PC-3 (cell line): ENCODE data around the gene AIFM1. TPM values are rescaled to one million over a fixed set of nuclear protein-coding genes. Genes with fewer than 3 reads are reported as not detected.

Experiments
- ATAC-seq: fragments of 200-7000 bp; cut with Tn5 transposase; 2 replicates; pipeline ENCODE4 v1.9.1; 2020; ENCODE audit warnings: mild to moderate bottlenecking, moderate library complexity
- BruUV-seq: library from RNA; stranded (reverse); fragments of 400-500 nt; replicated peaks from 2 replicates; lab custom pipeline; 2021; lab: Mats Ljungman, UMichigan
- CTCF ChIA-PET: fragments of 300-600 bp; sonication (Branson Sonifier 250); formaldehyde crosslinking; loops from one replicate; lab custom pipeline; 2022; ENCODE audit warnings: antibody characterized with exemption; lab: Charles Lee
- POLR2A ChIA-PET: fragments of 300-600 bp; sonication (Branson Sonifier 250); formaldehyde crosslinking; loops from one replicate; lab custom pipeline; 2022; ENCODE audit warnings: antibody characterized with exemption; ENCODE audit not compliant: unreplicated experiment; lab: Charles Lee
- DNase-seq: peaks from one replicate; pipeline ENCODE4 v3.0.0-alpha.2; 2015
- H2AFZ ChIP-seq: fragments of 300-600 bp; sonication (generic); 2 replicates; pipeline ENCODE4 v1.6.0; 2016; ENCODE audit warnings: antibody characterized with exemption, low read length
- H3F3A ChIP-seq: fragments of 300-600 bp; sonication (generic); one replicate; pipeline ENCODE4 v1.6.0; 2017; ENCODE audit warnings: antibody characterized with exemption, low read length, control low read depth, mild to moderate bottlenecking; ENCODE audit not compliant: unreplicated experiment
- H3K27ac ChIP-seq: fragments of 300-600 bp; sonication (generic); 2 replicates; pipeline ENCODE4 v1.5.1; 2016; ENCODE audit warnings: mild to moderate bottlenecking, low read length
- H3K27me3 ChIP-seq: fragments of 300-600 bp; sonication (generic); 2 replicates; pipeline ENCODE4 v1.6.1; 2016; ENCODE audit warnings: low read length, mixed read lengths
- H3K36me3 ChIP-seq: fragments of 300-600 bp; sonication (generic); 2 replicates; pipeline ENCODE4 v1.6.1; 2016; ENCODE audit warnings: low read depth, mixed run types, low read length, mixed read lengths
- H3K4me1 ChIP-seq: fragments of 300-600 bp; sonication (generic); 2 replicates; pipeline ENCODE4 v1.5.1; 2016; ENCODE audit warnings: low read length; ENCODE audit not compliant: insufficient read depth
- H3K4me2 ChIP-seq: fragments of 300-600 bp; sonication (generic); 2 replicates; pipeline ENCODE4 v1.6.0; 2016; ENCODE audit warnings: low read length
- H3K4me3 ChIP-seq: fragments of 300-600 bp; sonication (generic); 2 replicates; pipeline ENCODE4 v1.5.1; 2016; ENCODE audit warnings: mild to moderate bottlenecking, low read length, mixed read lengths
- H3K79me2 ChIP-seq: fragments of 300-600 bp; sonication (generic); 2 replicates; pipeline ENCODE4 v1.6.1; 2017; ENCODE audit warnings: low read length, mixed read lengths
- H3K9ac ChIP-seq: fragments of 300-600 bp; sonication (generic); 2 replicates; pipeline ENCODE4 v1.6.0; 2016; ENCODE audit warnings: mild to moderate bottlenecking, low read length
- H3K9me2 ChIP-seq: fragments of 300-600 bp; sonication (generic); replicated peaks from 2 replicates; pipeline ENCODE4 v1.6.1; 2016; ENCODE audit warnings: mixed run types, low read length, mixed read lengths
- H3K9me3 ChIP-seq: fragments of 300-600 bp; sonication (generic); 2 replicates; pipeline ENCODE4 v1.6.1; 2016; ENCODE audit warnings: low read length, mixed read lengths
- H4K20me1 ChIP-seq: fragments of 300-600 bp; sonication (generic); 2 replicates; pipeline ENCODE4 v1.6.1; 2016; ENCODE audit warnings: low read length, mixed read lengths
- CTCF ChIP-seq: fragments of 300-600 bp; sonication (generic); conservative IDR thresholded peaks from 2 replicates; pipeline ENCODE4 v1.5.1; 2017; ENCODE audit warnings: antibody characterized with exemption, low read depth, mild to moderate bottlenecking, low read length
- EZH2 ChIP-seq: fragments of 300-600 bp; sonication (generic); IDR thresholded peaks from one replicate; pipeline ENCODE4 v1.6.1; 2017; ENCODE audit warnings: antibody characterized with exemption, mild to moderate bottlenecking, low read length; ENCODE audit not compliant: unreplicated experiment
- EZH2phosphoT487 ChIP-seq: fragments of 300-600 bp; sonication (generic); IDR thresholded peaks from 2 replicates; pipeline ENCODE4 v1.6.1; 2018; ENCODE audit warnings: mild to moderate bottlenecking, antibody characterized with exemption, low read length, borderline replicate concordance
- intact Hi-C: fragments of 100-400 bp; cut with micrococcal nuclease; formaldehyde crosslinking; loops from 2 replicates; pipeline ENCODE4 v1.9.0; 2023
- total RNA-seq: library from RNA; depleted of rRNA; stranded (reverse); fragments of >200 nt; gene quantifications from 2 replicates; pipeline ENCODE4 v1.2.3, GENCODE V29; 2014

AIFM1 gene
- total RNA-seq, 1 experiment from 2014 or later: 51.8 TPM

GRCh38 chrX:130167040-130167439 is 1.4 kb upstream of the AIFM1 start:
- H3K4me2 ChIP-seq: peak overlapping the region; percentile 93
- intact Hi-C loops: loop anchor here (10.0 kb wide), 1 partner anchor 52 kb away; the partner anchor contains the start of gene ELF4

GRCh38 chrX:130166503-130166777 is 799 bp upstream of the AIFM1 start:
- Histone ChIP-seq H2AFZ (peak overlapping the region; percentile 89), H3F3A (no peaks in the 10 kb centered on the region), H3K27ac (peak overlapping the region; percentile 87), H3K9me2 (no peaks in the 10 kb centered on the region), H3K9ac (peak overlapping the region; percentile 89), H3K9me3 (no peaks in the 10 kb centered on the region), H3K4me3 (peak overlapping the region; percentile 77), H3K36me3 (no peaks in the 10 kb centered on the region), H3K27me3 (no peaks in the 10 kb centered on the region), H3K79me2 (peaks cover 38% of the 10 kb centered on the region), H4K20me1 (no peaks in the 10 kb centered on the region), H3K4me1 (peaks cover 14% of the 10 kb centered on the region), H3K4me2 (peak overlapping the region; percentile 93)
- intact Hi-C loops: loop anchor here (10.0 kb wide), 1 partner anchor 52 kb away; the partner anchor contains the start of gene ELF4
- TF ChIP-seq EZH2 (no peak), EZH2phosphoT487 (no peak), CTCF (no peak)
- ATAC-seq (no peak), DNase-seq (no peak)
- BruUV-seq: no TSS peak
- ChIA-PET CTCF (no interaction called here), POLR2A (no interaction called here)

More at GRCh38 chrX:130167040-130167439, 1.4 kb upstream of the AIFM1 start:
- Histone ChIP-seq H3K27me3 (no peaks in the 10 kb centered on the region), H3K9ac (peak overlapping the region; percentile 89; the same call in 1 of the 2 replicates), H3K9me2 (no peaks in the 10 kb centered on the region), H3K36me3 (no peaks in the 10 kb centered on the region), H3K27ac (no peak overlapping the region), H3K4me1 (peaks cover 14% of the 10 kb centered on the region), H4K20me1 (no peaks in the 10 kb centered on the region), H2AFZ (no peak overlapping the region), H3F3A (no peaks in the 10 kb centered on the region), H3K79me2 (peaks cover 32% of the 10 kb centered on the region), H3K9me3 (no peaks in the 10 kb centered on the region), H3K4me3 (peak overlapping the region; percentile 77)
- no peak for TF ChIP-seq EZH2
- no peak for TF ChIP-seq EZH2phosphoT487
- no peak for TF ChIP-seq CTCF
- ChIA-PET CTCF (no interaction called here), POLR2A (no interaction called here)
- BruUV-seq: no TSS peak
- ATAC-seq (no peak), DNase-seq (no peak)

- BruUV-seq: TSS peak; percentile 79
- Histone ChIP-seq H3K4me3 (peak overlapping the region; percentile 77), H4K20me1 (no peaks in the 10 kb centered on the region), H3K36me3 (no peaks in the 10 kb centered on the region), H3K27ac (peak overlapping the region; percentile 87), H3K79me2 (peaks cover 45% of the 10 kb centered on the region), H3F3A (no peaks in the 10 kb centered on the region), H3K9ac (peak overlapping the region; percentile 89), H3K9me2 (no peaks in the 10 kb centered on the region), H2AFZ (peak overlapping the region; percentile 92), H3K9me3 (no peaks in the 10 kb centered on the region), H3K27me3 (no peaks in the 10 kb centered on the region), H3K4me2 (peak overlapping the region; percentile 93), H3K4me1 (peaks cover 14% of the 10 kb centered on the region)
- DNase-seq (no peak), ATAC-seq (no peak)
- TF ChIP-seq EZH2phosphoT487 (no peak), EZH2 (no peak), CTCF (no peak)
- ChIA-PET CTCF (interaction anchor here (0.5 to 0.9 kb wide), 2 partner anchors 89 to 105 kb away, joined by 3 to 4 read pairs; no protein-coding TSS in a partner anchor), POLR2A (no interaction called here)
- intact Hi-C loops: loop anchor here (10.0 kb wide), 1 partner anchor 50 kb away; the partner anchor contains the start of gene ELF4
These were observed 399 bp downstream of the AIFM1 start for GRCh38 chrX:130165181-130165702.
